KMS-11 (cell line): ENCODE data around the gene EML4.

Experiments
- H2AFZ ChIP-seq: fragments of 200-600 bp; sonication (generic); 2 replicates; pipeline ENCODE4 v1.6.1; 2016; ENCODE audit warnings: antibody characterized with exemption, mixed run types, low read depth
- H3K27ac ChIP-seq: fragments of 200-600 bp; sonication (generic); 2 replicates; pipeline ENCODE4 v1.6.1; 2016; ENCODE audit warnings: mild to moderate bottlenecking, mixed run types
- H3K27me3 ChIP-seq: fragments of 200-600 bp; sonication (generic); 2 replicates; pipeline ENCODE4 v1.6.1; 2017; ENCODE audit warnings: mild to moderate bottlenecking, low read depth, mixed run types, moderate library complexity; ENCODE audit not compliant: insufficient read depth
- H3K36me3 ChIP-seq: fragments of 200-600 bp; sonication (generic); 2 replicates; pipeline ENCODE4 v1.6.1; 2017; ENCODE audit warnings: mild to moderate bottlenecking, mixed run types; ENCODE audit not compliant: insufficient read depth
- H3K4me1 ChIP-seq: fragments of 200-600 bp; sonication (generic); 2 replicates; pipeline ENCODE4 v1.6.1; 2016; ENCODE audit warnings: mild to moderate bottlenecking, low read depth, mixed run types; ENCODE audit not compliant: poor library complexity, severe bottlenecking
- H3K4me2 ChIP-seq: fragments of 200-600 bp; sonication (generic); 2 replicates; pipeline ENCODE4 v1.7.0; 2016; ENCODE audit warnings: mild to moderate bottlenecking, mixed run types
- H3K4me3 ChIP-seq: fragments of 200-600 bp; sonication (generic); IDR thresholded peaks from 2 replicates; pipeline ENCODE4 v1.6.1; 2017; ENCODE audit warnings: low read depth, low read length, mixed read lengths; ENCODE audit not compliant: insufficient read depth
- H3K79me2 ChIP-seq: fragments of 200-600 bp; sonication (generic); 2 replicates; pipeline ENCODE4 v1.6.1; 2016; ENCODE audit warnings: low read depth, mixed run types; ENCODE audit not compliant: insufficient read depth
- H3K9ac ChIP-seq: fragments of 200-600 bp; sonication (generic); 2 replicates; pipeline ENCODE4 v1.6.1; 2016; ENCODE audit warnings: mild to moderate bottlenecking, mixed run types
- H4K20me1 ChIP-seq: fragments of 200-600 bp; sonication (generic); 2 replicates; pipeline ENCODE4 v1.6.1; 2016; ENCODE audit warnings: mild to moderate bottlenecking, mixed run types; ENCODE audit not compliant: insufficient read depth
- CTCF ChIP-seq: fragments of 200-600 bp; sonication (generic); conservative IDR thresholded peaks from 2 replicates; pipeline ENCODE4 v1.6.1; 2017; ENCODE audit warnings: low read depth, mild to moderate bottlenecking, antibody characterized with exemption, low read length, moderate library complexity, mixed read lengths

The EML4 gene

DNA sequence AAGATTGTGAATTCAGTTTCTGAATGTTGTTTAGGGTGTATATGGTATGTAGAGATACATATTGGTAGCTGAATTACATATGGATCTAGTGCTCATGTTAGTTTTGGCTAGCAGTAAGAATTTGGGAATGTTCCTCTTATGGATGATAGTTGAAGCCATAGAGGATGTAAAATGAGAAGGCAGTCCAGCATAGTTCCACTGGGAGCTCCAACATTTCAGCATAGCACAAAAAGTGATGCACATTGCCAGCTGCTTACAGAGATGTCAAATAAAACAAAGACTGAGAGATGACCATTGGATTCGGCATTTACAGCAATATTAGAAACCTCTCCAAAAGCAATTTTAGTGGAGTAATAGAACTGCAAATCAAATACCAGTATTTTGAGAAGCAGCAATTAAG is 77.4 kb downstream of the EML4 start:
- Histone ChIP-seq H3K4me3 (no peak overlapping the region), H3K27ac (no peak overlapping the region), H2AFZ (no peak overlapping the region), H3K4me2 (no peak overlapping the region), H3K79me2 (peaks cover 36% of the 10 kb centered on the region; the same call in 1 of the 2 replicates), H4K20me1 (peaks cover 15% of the 10 kb centered on the region; the same call in 1 of the 2 replicates), H3K27me3 (no peaks in the 10 kb centered on the region), H3K9ac (no peak overlapping the region), H3K36me3 (no peaks in the 10 kb centered on the region), H3K4me1 (peaks cover 4% of the 10 kb centered on the region)
- no peak for TF ChIP-seq CTCF

- Histone ChIP-seq H3K4me2 (no peak overlapping the region), H3K27ac (no peak overlapping the region), H2AFZ (no peak overlapping the region), H3K79me2 (peaks cover 17% of the 10 kb centered on the region; the same call in 1 of the 2 replicates), H3K4me1 (peaks cover 13% of the 10 kb centered on the region), H3K36me3 (no peaks in the 10 kb centered on the region), H3K27me3 (no peaks in the 10 kb centered on the region), H3K9ac (no peak overlapping the region), H3K4me3 (no peak overlapping the region), H4K20me1 (peaks cover 10% of the 10 kb centered on the region; the same call in 1 of the 2 replicates)
- no peak for TF ChIP-seq CTCF
These were observed 79.7 kb downstream of the EML4 start for GRCh38 chr2:42248846-42249245.

- H3K4me1 ChIP-seq: peaks cover 17% of the 10 kb centered on the region
These were observed 80.1 kb downstream of the EML4 start for GRCh38 chr2:42249284-42249683.

DNA sequence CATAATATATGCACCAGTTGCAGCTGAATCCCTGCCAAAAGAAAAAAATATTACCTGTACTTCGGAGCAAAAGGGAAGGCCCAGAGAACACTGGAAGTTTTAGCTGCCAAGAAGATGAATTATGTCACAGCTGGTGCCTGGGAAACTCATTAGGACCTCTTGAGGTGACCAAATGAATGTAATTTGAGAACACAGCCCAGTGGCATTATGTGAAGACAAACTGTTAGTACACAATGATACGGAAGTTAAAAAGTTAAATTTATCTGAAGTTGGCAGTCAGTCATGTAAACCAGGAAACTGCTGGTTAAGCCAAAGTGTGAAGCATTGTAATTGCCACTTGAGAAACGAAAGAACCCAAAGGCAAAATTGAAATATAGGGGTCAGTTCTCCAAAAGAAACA is 80.7 kb downstream of the EML4 start:
- peaks cover 22% of the 10 kb centered on the region for H3K4me1 ChIP-seq
- H3K79me2 ChIP-seq: peaks cover 16% of the 10 kb centered on the region; the same call in 1 of the 2 replicates
- H4K20me1 ChIP-seq: 0 out of 2 replicates have a peak, but pooled peaks cover 3% of the 10 kb centered on the region
- H3K9ac ChIP-seq: no peak overlapping the region
- H3K36me3 ChIP-seq: no peaks in the 10 kb centered on the region
- H2AFZ ChIP-seq: no peak overlapping the region
- no peaks in the 10 kb centered on the region for H3K27me3 ChIP-seq
- TF ChIP-seq CTCF: no peak
- no peak overlapping the region for H3K27ac ChIP-seq
- H3K4me2 ChIP-seq: no peak overlapping the region
- no peak overlapping the region for H3K4me3 ChIP-seq

More at GRCh38 chr2:42249284-42249683, 80.1 kb downstream of the EML4 start:
- H3K36me3 ChIP-seq: no peaks in the 10 kb centered on the region
- H3K27ac ChIP-seq: no peak overlapping the region
- H3K27me3 ChIP-seq: no peaks in the 10 kb centered on the region
- no peak overlapping the region for H3K9ac ChIP-seq
- peaks cover 17% of the 10 kb centered on the region; the same call in 1 of the 2 replicates for H3K79me2 ChIP-seq
- no peak for TF ChIP-seq CTCF
- no peak overlapping the region for H3K4me3 ChIP-seq
- 0 out of 2 replicates have a peak, but pooled peaks cover 5% of the 10 kb centered on the region for H4K20me1 ChIP-seq
- H2AFZ ChIP-seq: no peak overlapping the region
- H3K4me2 ChIP-seq: no peak overlapping the region
